Measurements from ENCODE around the gene TDG. TPM values are rescaled to one million over a fixed set of nuclear protein-coding genes. Genes with fewer than 3 reads are reported as not detected.
"Not testable (repeated sequence)": the region's sequence is repeated elsewhere in the genome, so short reads cannot be mapped to it uniquely, and the experiment has no call there.

The TDG gene
- total RNA-seq, 1 experiment from 2014 or later = 53.9 TPM

GRCh38 chr12:104012331-104012730, 46.7 kb downstream of the TDG start:
- no peak for DNase-seq (ENCODE audit: extremely low read depth, low read depth)

GRCh38 chr12:104021862-104022261, 56.2 kb downstream of the TDG start:
- not testable (repeated sequence) for DNase-seq (ENCODE audit: extremely low read depth, low read depth)

- DNase-seq (ENCODE audit: extremely low read depth, low read depth) = no peak
Measured at GRCh38 chr12:104022786-104023185, 57.1 kb downstream of the TDG start.

GRCh38 chr12:104023710-104024109, 58.0 kb downstream of the TDG start:
- DNase-seq (ENCODE audit: extremely low read depth, low read depth) = no peak

- DNase-seq (ENCODE audit: extremely low read depth, low read depth) = no peak
Measured at GRCh38 chr12:104024348-104024747, 58.7 kb downstream of the TDG start.

- no peak for DNase-seq (ENCODE audit: extremely low read depth, low read depth)
Measured at GRCh38 chr12:104025771-104026170, 60.1 kb downstream of the TDG start.

- no peak for DNase-seq (ENCODE audit: extremely low read depth, low read depth)
Measured at GRCh38 chr12:104026841-104027599, 61.3 kb downstream of the TDG start.

- not testable (repeated sequence) for DNase-seq (ENCODE audit: extremely low read depth, low read depth)
Measured at GRCh38 chr12:104030596-104030995, 64.9 kb downstream of the TDG start.

- DNase-seq (ENCODE audit: extremely low read depth, low read depth) = not testable (repeated sequence)
Measured at GRCh38 chr12:104036143-104036542, 70.5 kb downstream of the TDG start.

Other genes starting within 250 kb of the TDG start
- 11.2 and 15.1 TPM in 2 replicates for gene NT5DC3, start 124.6 kb upstream of the TDG start, total RNA-seq (2014; rRNA removed; shearing (Covaris generic))
- gene HSP90B1, start 35.5 kb upstream of the TDG start, total RNA-seq (2014; rRNA removed; shearing (Covaris generic)) = 699 and 838 TPM in 2 replicates
- gene GLT8D2, start 84.3 kb downstream of the TDG start, total RNA-seq (2014; rRNA removed; shearing (Covaris generic)) = 0.26 and 0.59 TPM in 2 replicates
- 5.0 and 5.3 TPM in 2 replicates for gene HCFC2, start 98.7 kb downstream of the TDG start, total RNA-seq (2014; rRNA removed; shearing (Covaris generic))
- gene NFYB, start 172.3 kb downstream of the TDG start, total RNA-seq (2014; rRNA removed; shearing (Covaris generic)) = 32.6 and 40.8 TPM in 2 replicates
- gene TXNRD1, start 249.9 kb downstream of the TDG start, total RNA-seq (2014; rRNA removed; shearing (Covaris generic)) = 1,614 and 1,733 TPM in 2 replicates